Thoracic aorta (tissue), 2 donors: ENCODE measurements around the gene TTC31. TPM values are rescaled to one million over a fixed set of nuclear protein-coding genes. Genes with fewer than 3 reads are reported as not detected.

ENCODE experiments used
- ATAC-seq: fragments of 150-250 bp; one replicate; pipeline ENCODE4 v1.8.0; 2017; ENCODE audit warnings: low read depth; ENCODE audit not compliant: insufficient number of reproducible peaks, low FRiP score
- DNase-seq: peaks from one replicate; pipeline ENCODE4 v3.0.0-alpha.2; 2020; ENCODE audit warnings: low spot score
- H3K27ac ChIP-seq, 2 donors: fragments of 200-600 bp; sonication (generic); 1 replicate in 1 of 2; 2 replicates in 1 of 2; pipeline ENCODE4 v1.5.1; 2016; ENCODE audit warnings: mild to moderate bottlenecking in 2 of 2, moderate library complexity in 2 of 2
- H3K27me3 ChIP-seq: fragments of 200-600 bp; sonication (generic); replicated peaks from 2 replicates; pipeline ENCODE4 v1.6.0; 2016; ENCODE audit warnings: mild to moderate bottlenecking; ENCODE audit not compliant: insufficient read depth
- H3K36me3 ChIP-seq: fragments of 200-600 bp; sonication (generic); one replicate; pipeline ENCODE4 v1.5.1; 2016
- H3K4me1 ChIP-seq, 2 donors: fragments of 200-600 bp; sonication (generic); 1 replicate in 1 of 2; 2 replicates in 1 of 2; pipeline versions ENCODE4 v1.5.1 to v1.6.0; 2016; ENCODE audit warnings: low read depth in 2 of 2, mild to moderate bottlenecking in 1 of 2; ENCODE audit not compliant: control insufficient read depth in 1 of 2
- H3K4me3 ChIP-seq: fragments of 200-600 bp; sonication (generic); 2 replicates; pipeline ENCODE4 v1.5.1; 2016; ENCODE audit warnings: mild to moderate bottlenecking
- H3K9me3 ChIP-seq: fragments of 200-600 bp; sonication (generic); 2 replicates; pipeline ENCODE4 v1.5.1; 2016
- CTCF ChIP-seq: fragments of 200-600 bp; sonication (generic); IDR thresholded peaks from one replicate; pipeline ENCODE4 v1.5.1; 2019; ENCODE audit warnings: antibody characterized with exemption
- total RNA-seq, 2 donors: library from RNA; depleted of rRNA; stranded (reverse); fragments of >200 nt; gene quantifications; one replicate each; pipeline versions ENCODE4 v1.1.0 to v1.2.3, GENCODE V29; 2016

TTC31 gene
- total RNA-seq, 2 donors from 2014 or later, result 37.9 to 38.9 TPM

GRCh38 chr2:74472086-74472944 is 10.6 kb upstream of the TTC31 start, which contains the start of gene MRPL53:
Gene MRPL53 (minus strand): TSS chr2:74472680. CDS start chr2:74472660, 20 bp downstream.
- H3K27ac ChIP-seq, result peak within 1 kb of the TSS; percentile 86 to 90
- H3K4me3 ChIP-seq, result peak within 1 kb of the TSS; percentile 72
- peaks cover 13 to 16% of the 10 kb centered on the region in 2 donors for H3K4me1 ChIP-seq
- TF ChIP-seq CTCF, result no peak
- H3K9me3 ChIP-seq, result no peaks in the 10 kb centered on the region
- DNase-seq (peak; percentile 74), ATAC-seq (peak; percentile 76)
- no peaks in the 10 kb centered on the region for H3K27me3 ChIP-seq
- peaks cover 6% of the 10 kb centered on the region for H3K36me3 ChIP-seq

- H3K27ac ChIP-seq, result peak overlapping the region; percentile 86 to 90
- H3K4me1 ChIP-seq, result peaks cover 13 to 16% of the 10 kb centered on the region in 2 donors
- peaks cover 6% of the 10 kb centered on the region for H3K36me3 ChIP-seq
- no peaks in the 10 kb centered on the region for H3K27me3 ChIP-seq
- ATAC-seq (no peak), DNase-seq (no peak)
- H3K4me3 ChIP-seq, result peak overlapping the region; percentile 72
- no peak for TF ChIP-seq CTCF
- H3K9me3 ChIP-seq, result no peaks in the 10 kb centered on the region
These were observed 10.0 kb upstream of the TTC31 start for GRCh38 chr2:74472945-74473258.

GRCh38 chr2:74474481-74474880 is 8.4 kb upstream of the TTC31 start:
- Histone ChIP-seq H3K4me3 (no peak overlapping the region), H3K27ac (no peak overlapping the region), H3K36me3 (peaks cover 10% of the 10 kb centered on the region), H3K9me3 (no peaks in the 10 kb centered on the region), H3K27me3 (no peaks in the 10 kb centered on the region), H3K4me1 (peaks cover 13 to 16% of the 10 kb centered on the region in 2 donors)
- DNase-seq (no peak), ATAC-seq (no peak)
- TF ChIP-seq CTCF, result no peak

GRCh38 chr2:74474899-74475298 is 8.0 kb upstream of the TTC31 start:
- Histone ChIP-seq H3K36me3 (peaks cover 10% of the 10 kb centered on the region), H3K4me3 (no peak overlapping the region)
- DNase-seq, result no peak

More at GRCh38 chr2:74474899-74475298, 8.0 kb upstream of the TTC31 start:
- Histone ChIP-seq H3K9me3 (no peaks in the 10 kb centered on the region), H3K4me1 (peaks cover 13 to 16% of the 10 kb centered on the region in 2 donors), H3K27me3 (no peaks in the 10 kb centered on the region), H3K27ac (no peak overlapping the region)
- no peak for TF ChIP-seq CTCF
- ATAC-seq, result no peak
